Measurements from ENCODE around the gene MRPS35. TPM values are rescaled to one million over a fixed set of nuclear protein-coding genes. Genes with fewer than 3 reads are reported as not detected.

Gene MRPS35
- total RNA-seq, 2 donors from 2014 or later = 56.1 to 69.6 TPM

GRCh38 chr12:27707216-27707615 is 3.4 kb upstream of the MRPS35 start:
- no peak overlapping the region for H3K4me3 ChIP-seq
- H3K27me3 ChIP-seq (replicated peaks; ENCODE audit: insufficient read depth) = no peaks in the 10 kb centered on the region
- DNase-seq (ENCODE audit: low spot score) = no peak
- H3K9me3 ChIP-seq = no peaks in the 10 kb centered on the region
- intact Hi-C loops (cut with DNase I) = no loop called here
- TF ChIP-seq POLR2A (IDR thresholded peaks at IDR 0.05) = no peak
- TF ChIP-seq CTCF (IDR thresholded peaks at IDR 0.05) = no peak
- no peak for TF ChIP-seq POLR2AphosphoS5 (IDR thresholded peaks at IDR 0.05)
- WGBS = 69% methylated on average over 2 of the region's 2 CpGs
- H3K4me1 ChIP-seq (replicated peaks) = peaks cover 6% of the 10 kb centered on the region
- no peak overlapping the region for H3K27ac ChIP-seq
- H3K36me3 ChIP-seq = no peaks in the 10 kb centered on the region

- no peak for DNase-seq (ENCODE audit: low spot score)
- Histone ChIP-seq H3K27me3 (replicated peaks; ENCODE audit: insufficient read depth) (no peaks in the 10 kb centered on the region), H3K4me3 (peak overlapping the region; percentile 70 to 98), H3K4me1 (replicated peaks) (peaks cover 6% of the 10 kb centered on the region), H3K36me3 (no peaks in the 10 kb centered on the region), H3K27ac (peak overlapping the region; percentile 82 to 89), H3K9me3 (no peaks in the 10 kb centered on the region)
- 69% methylated on average over 12 of the region's 12 CpGs for WGBS
- intact Hi-C loops (cut with DNase I) = no loop called here
- TF ChIP-seq POLR2AphosphoS5 (IDR thresholded peaks at IDR 0.05) (no peak), POLR2A (IDR thresholded peaks at IDR 0.05) (no peak), CTCF (IDR thresholded peaks at IDR 0.05) (no peak)
These were observed 1.3 kb upstream of the MRPS35 start for GRCh38 chr12:27709212-27709931.

GRCh38 chr12:27709932-27710591 is 570 bp upstream of the MRPS35 start:
- Histone ChIP-seq H3K4me3 (peak overlapping the region; percentile 70 to 98), H3K27ac (peak overlapping the region; percentile 82 to 89), H3K9me3 (no peaks in the 10 kb centered on the region), H3K4me1 (replicated peaks) (peaks cover 6% of the 10 kb centered on the region), H3K36me3 (no peaks in the 10 kb centered on the region), H3K27me3 (replicated peaks; ENCODE audit: insufficient read depth) (no peaks in the 10 kb centered on the region)
- intact Hi-C loops (cut with DNase I) = no loop called here
- WGBS = 6% methylated on average over 24 of the region's 24 CpGs
- TF ChIP-seq POLR2AphosphoS5 (IDR thresholded peaks at IDR 0.05) (no peak), POLR2A (IDR thresholded peaks at IDR 0.05) (no peak), CTCF (IDR thresholded peaks at IDR 0.05) (no peak)
- DNase-seq (ENCODE audit: low spot score) = peak; percentile 46

GRCh38 chr12:27711317-27711682 is 668 bp downstream of the MRPS35 start:
- H3K27ac ChIP-seq = peak overlapping the region; percentile 82 to 89
- under 1% methylated on average over 11 of the region's 11 CpGs for WGBS
- H3K4me1 ChIP-seq (replicated peaks) = peaks cover 6% of the 10 kb centered on the region
- H3K9me3 ChIP-seq = no peaks in the 10 kb centered on the region
- H3K27me3 ChIP-seq (replicated peaks; ENCODE audit: insufficient read depth) = no peaks in the 10 kb centered on the region
- TF ChIP-seq POLR2A (IDR thresholded peaks at IDR 0.05) = no peak
- no peak for TF ChIP-seq CTCF (IDR thresholded peaks at IDR 0.05)
- no peak for TF ChIP-seq POLR2AphosphoS5 (IDR thresholded peaks at IDR 0.05)
- DNase-seq (ENCODE audit: low spot score) = no peak
- intact Hi-C loops (cut with DNase I) = no loop called here
- H3K4me3 ChIP-seq = peak overlapping the region; percentile 70 to 98
- no peaks in the 10 kb centered on the region for H3K36me3 ChIP-seq

GRCh38 chr12:27711967-27712366 is 1.3 kb downstream of the MRPS35 start:
- intact Hi-C loops (cut with DNase I) = no loop called here
- 77% methylated on average over 2 of the region's 2 CpGs for WGBS
- no peak for TF ChIP-seq CTCF (IDR thresholded peaks at IDR 0.05)
- Histone ChIP-seq H3K4me1 (replicated peaks) (peaks cover 6% of the 10 kb centered on the region), H3K4me3 (peak overlapping the region in 1 of 2 donors; percentile 70), H3K36me3 (no peaks in the 10 kb centered on the region), H3K27me3 (replicated peaks; ENCODE audit: insufficient read depth) (no peaks in the 10 kb centered on the region), H3K27ac (no peak overlapping the region), H3K9me3 (no peaks in the 10 kb centered on the region)
- no peak for DNase-seq (ENCODE audit: low spot score)

Data from prostate gland (tissue), 2 donors.